Neural cell (in vitro differentiated cells): ENCODE measurements around the gene RGS3. TPM values are rescaled to one million over a fixed set of nuclear protein-coding genes. Genes with fewer than 3 reads are reported as not detected.
"Not testable (repeated sequence)": the region's sequence is repeated elsewhere in the genome, so short reads cannot be mapped to it uniquely, and the experiment has no call there.

Source experiments
- H2AFZ ChIP-seq: fragments of 200-600, 300-800 bp; sonication (generic), shearing (Covaris generic); 2 replicates; pipeline ENCODE4 v1.6.0; 2014; ENCODE audit warnings: low read depth, mild to moderate bottlenecking, antibody characterized with exemption, low read length, moderate library complexity
- H3F3A ChIP-seq: fragments of 200-600 bp; shearing (Covaris generic); 2 replicates; pipeline ENCODE4 v1.6.1; 2016; ENCODE audit warnings: mild to moderate bottlenecking, moderate library complexity, mixed read lengths, antibody characterized with exemption, low read length; ENCODE audit not compliant: insufficient read depth, poor library complexity, severe bottlenecking
- H3K27ac ChIP-seq: fragments of 200-600, 300-800 bp; sonication (generic), shearing (Covaris generic); 2 replicates; pipeline ENCODE4 v1.5.1; 2014; ENCODE audit warnings: mild to moderate bottlenecking, low read length, moderate library complexity
- H3K27me3 ChIP-seq: fragments of 300-800, 200-600 bp; sonication (generic), shearing (Covaris generic); 2 replicates; pipeline ENCODE4 v1.6.0; 2014; ENCODE audit warnings: mild to moderate bottlenecking, low read depth, low read length, moderate library complexity; ENCODE audit not compliant: insufficient read depth
- H3K36me3 ChIP-seq: fragments of 300-800, 200-600 bp; sonication (generic), shearing (Covaris generic); 2 replicates; pipeline ENCODE4 v1.5.1; 2014; ENCODE audit warnings: mild to moderate bottlenecking, antibody characterized with exemption, low read length, moderate library complexity; ENCODE audit not compliant: insufficient read depth
- H3K4me2 ChIP-seq: fragments of 300-800, 200-600 bp; sonication (generic), shearing (Covaris generic); 2 replicates; pipeline ENCODE4 v1.6.0; 2014; ENCODE audit warnings: mild to moderate bottlenecking, low read length
- H3K4me3 ChIP-seq: fragments of 300-800, 200-600 bp; sonication (generic), shearing (Covaris generic); 2 replicates; pipeline ENCODE4 v1.5.1; 2014; ENCODE audit warnings: mild to moderate bottlenecking, low read length, moderate library complexity
- H3K79me2 ChIP-seq: fragments of 200-600 bp; shearing (Covaris generic); replicated peaks from 2 replicates; pipeline ENCODE4 v1.6.0; 2014; ENCODE audit warnings: mild to moderate bottlenecking, low read length, moderate library complexity; ENCODE audit not compliant: insufficient read depth
- H3K9ac ChIP-seq: fragments of 300-800, 200-600 bp; sonication (generic), shearing (Covaris generic); 2 replicates; pipeline ENCODE4 v1.6.1; 2016; ENCODE audit warnings: mild to moderate bottlenecking, low read length, mixed read lengths
- H3K9me2 ChIP-seq: fragments of 200-600 bp; shearing (Covaris generic); 2 replicates; pipeline ENCODE4 v1.6.1; 2016; ENCODE audit warnings: mild to moderate bottlenecking, low read length, mixed read lengths; ENCODE audit not compliant: insufficient read depth
- H3K9me3 ChIP-seq: fragments of 200-600, 300-800 bp; sonication (generic), shearing (Covaris generic); 2 replicates; pipeline ENCODE4 v1.6.1; 2016; ENCODE audit warnings: mild to moderate bottlenecking, mixed run types, low read length, moderate library complexity, mixed read lengths
- H4K20me1 ChIP-seq: fragments of 200-600 bp; shearing (Covaris generic); 2 replicates; pipeline ENCODE4 v1.6.1; 2016; ENCODE audit warnings: mild to moderate bottlenecking, mixed run types; ENCODE audit not compliant: insufficient read depth
- EZH2 ChIP-seq: fragments of 200-600, 300-800 bp; shearing (Covaris generic), sonication (generic); IDR thresholded peaks from 2 replicates; pipeline ENCODE4 v1.6.1; 2014; ENCODE audit warnings: antibody characterized with exemption, low read length, borderline replicate concordance, mild to moderate bottlenecking; ENCODE audit not compliant: insufficient read depth, poor library complexity, severe bottlenecking
- POLR2AphosphoS5 ChIP-seq: IDR thresholded peaks from 2 replicates; pipeline ENCODE4 v1.6.1; 2012
- RAD21 ChIP-seq: fragments of 450-650 bp; conservative IDR thresholded peaks from 2 replicates; pipeline ENCODE4 v1.6.1; 2014; ENCODE audit warnings: antibody characterized with exemption, mild to moderate bottlenecking, moderate library complexity
- SMC3 ChIP-seq: fragments of 450-650 bp; conservative IDR thresholded peaks from 2 replicates; pipeline ENCODE4 v1.6.1; 2014; ENCODE audit warnings: antibody characterized with exemption, mild to moderate bottlenecking, moderate library complexity; ENCODE audit not compliant: poor library complexity
- TAF1 ChIP-seq: IDR thresholded peaks from 2 replicates; pipeline ENCODE4 v1.6.1; 2012; ENCODE audit warnings: low read depth
- polyA plus RNA-seq: library from polyadenylated mRNA; depleted of rRNA; stranded (reverse); fragments of >200 nt; gene quantifications from 2 replicates; pipeline ENCODE4 v1.2.3, GENCODE V29; 2014
- TF ChIP-seq, protein P1 (sequence below): IDR thresholded peaks from 2 replicates; pipeline ENCODE4 v1.6.1; 2012; ENCODE audit warnings: borderline replicate concordance
- TF ChIP-seq, protein P2 (sequence below): fragments of 450-650 bp; IDR thresholded peaks from 2 replicates; pipeline ENCODE4 v1.5.1; 2014; ENCODE audit warnings: antibody characterized with exemption, mild to moderate bottlenecking, moderate library complexity; ENCODE audit not compliant: poor library complexity, severe bottlenecking

RGS3 gene
- polyA plus RNA-seq, 1 donor from 2014 or later: 25.3 TPM

DNA sequence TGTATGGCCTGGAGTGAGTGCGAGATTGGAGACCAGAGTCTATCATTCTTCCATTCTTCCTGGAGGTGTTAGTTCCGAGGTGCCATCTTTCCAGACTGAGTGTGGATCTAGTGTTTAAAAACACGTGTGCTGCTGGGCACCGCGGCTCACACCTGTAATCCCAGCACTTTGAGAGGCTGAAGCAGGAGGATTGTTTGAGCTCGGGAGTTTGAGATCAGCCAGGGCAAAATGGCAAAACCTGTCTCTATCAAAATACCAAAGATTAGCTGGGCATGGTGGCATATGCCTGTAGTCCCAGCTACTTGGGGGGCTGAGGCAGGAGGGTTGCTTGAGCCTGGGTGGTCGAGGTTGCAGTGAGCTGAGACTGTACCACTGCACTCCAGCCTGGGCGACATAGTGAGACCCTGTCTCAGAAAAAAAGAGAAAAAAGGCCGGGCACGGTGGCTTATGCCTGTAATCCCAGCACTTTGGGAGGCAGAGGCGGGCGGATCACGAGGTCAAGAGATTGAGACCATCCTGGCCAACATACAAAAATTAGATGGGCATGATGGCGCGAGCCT lies 176.0 kb downstream of the RGS3 start:
- not testable (repeated sequence) for H3K79me2 ChIP-seq, H3K27ac ChIP-seq, H3K9ac ChIP-seq, H2AFZ ChIP-seq, H3K9me2 ChIP-seq, H3K9me3 ChIP-seq, H4K20me1 ChIP-seq, H3K4me3 ChIP-seq, H3K27me3 ChIP-seq, H3K36me3 ChIP-seq, H3F3A ChIP-seq, H3K4me2 ChIP-seq

DNA sequence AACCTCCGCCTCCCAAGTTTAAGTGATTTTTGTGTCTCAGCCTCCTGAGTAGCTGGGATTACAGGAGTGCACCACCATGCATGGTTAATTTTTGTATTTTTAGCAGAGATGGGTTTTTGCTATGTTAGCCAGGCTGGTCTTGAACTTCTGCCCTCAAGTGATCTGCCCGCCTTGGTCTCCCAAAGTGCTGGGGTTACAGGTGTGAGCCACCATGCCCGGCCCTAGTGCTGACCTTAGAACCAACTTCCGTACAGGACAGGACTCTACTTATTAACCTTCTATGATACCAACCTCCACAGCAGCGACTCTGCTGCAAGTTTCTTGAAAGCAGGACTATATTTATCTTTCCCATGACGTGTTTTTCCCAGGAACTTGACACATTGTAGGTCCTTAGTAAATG lies 176.9 kb downstream of the RGS3 start:
- no peak overlapping the region for H3K9ac ChIP-seq
- no peak overlapping the region for H2AFZ ChIP-seq
- H3F3A ChIP-seq: no peaks in the 10 kb centered on the region
- no peaks in the 10 kb centered on the region for H3K9me2 ChIP-seq
- H3K36me3 ChIP-seq: no peaks in the 10 kb centered on the region
- no peak overlapping the region for H3K4me3 ChIP-seq
- no peaks in the 10 kb centered on the region for H4K20me1 ChIP-seq
- no peak overlapping the region for H3K4me2 ChIP-seq
- no peaks in the 10 kb centered on the region for H3K9me3 ChIP-seq
- H3K79me2 ChIP-seq: no peaks in the 10 kb centered on the region
- no peak overlapping the region for H3K27ac ChIP-seq
- no peaks in the 10 kb centered on the region for H3K27me3 ChIP-seq
- TF ChIP-seq, protein P1, sequence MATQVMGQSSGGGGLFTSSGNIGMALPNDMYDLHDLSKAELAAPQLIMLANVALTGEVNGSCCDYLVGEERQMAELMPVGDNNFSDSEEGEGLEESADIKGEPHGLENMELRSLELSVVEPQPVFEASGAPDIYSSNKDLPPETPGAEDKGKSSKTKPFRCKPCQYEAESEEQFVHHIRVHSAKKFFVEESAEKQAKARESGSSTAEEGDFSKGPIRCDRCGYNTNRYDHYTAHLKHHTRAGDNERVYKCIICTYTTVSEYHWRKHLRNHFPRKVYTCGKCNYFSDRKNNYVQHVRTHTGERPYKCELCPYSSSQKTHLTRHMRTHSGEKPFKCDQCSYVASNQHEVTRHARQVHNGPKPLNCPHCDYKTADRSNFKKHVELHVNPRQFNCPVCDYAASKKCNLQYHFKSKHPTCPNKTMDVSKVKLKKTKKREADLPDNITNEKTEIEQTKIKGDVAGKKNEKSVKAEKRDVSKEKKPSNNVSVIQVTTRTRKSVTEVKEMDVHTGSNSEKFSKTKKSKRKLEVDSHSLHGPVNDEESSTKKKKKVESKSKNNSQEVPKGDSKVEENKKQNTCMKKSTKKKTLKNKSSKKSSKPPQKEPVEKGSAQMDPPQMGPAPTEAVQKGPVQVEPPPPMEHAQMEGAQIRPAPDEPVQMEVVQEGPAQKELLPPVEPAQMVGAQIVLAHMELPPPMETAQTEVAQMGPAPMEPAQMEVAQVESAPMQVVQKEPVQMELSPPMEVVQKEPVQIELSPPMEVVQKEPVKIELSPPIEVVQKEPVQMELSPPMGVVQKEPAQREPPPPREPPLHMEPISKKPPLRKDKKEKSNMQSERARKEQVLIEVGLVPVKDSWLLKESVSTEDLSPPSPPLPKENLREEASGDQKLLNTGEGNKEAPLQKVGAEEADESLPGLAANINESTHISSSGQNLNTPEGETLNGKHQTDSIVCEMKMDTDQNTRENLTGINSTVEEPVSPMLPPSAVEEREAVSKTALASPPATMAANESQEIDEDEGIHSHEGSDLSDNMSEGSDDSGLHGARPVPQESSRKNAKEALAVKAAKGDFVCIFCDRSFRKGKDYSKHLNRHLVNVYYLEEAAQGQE: no peak
- no peak for TF ChIP-seq TAF1
- TF ChIP-seq RAD21: no peak
- no peak for TF ChIP-seq EZH2
- TF ChIP-seq POLR2AphosphoS5: no peak

DNA sequence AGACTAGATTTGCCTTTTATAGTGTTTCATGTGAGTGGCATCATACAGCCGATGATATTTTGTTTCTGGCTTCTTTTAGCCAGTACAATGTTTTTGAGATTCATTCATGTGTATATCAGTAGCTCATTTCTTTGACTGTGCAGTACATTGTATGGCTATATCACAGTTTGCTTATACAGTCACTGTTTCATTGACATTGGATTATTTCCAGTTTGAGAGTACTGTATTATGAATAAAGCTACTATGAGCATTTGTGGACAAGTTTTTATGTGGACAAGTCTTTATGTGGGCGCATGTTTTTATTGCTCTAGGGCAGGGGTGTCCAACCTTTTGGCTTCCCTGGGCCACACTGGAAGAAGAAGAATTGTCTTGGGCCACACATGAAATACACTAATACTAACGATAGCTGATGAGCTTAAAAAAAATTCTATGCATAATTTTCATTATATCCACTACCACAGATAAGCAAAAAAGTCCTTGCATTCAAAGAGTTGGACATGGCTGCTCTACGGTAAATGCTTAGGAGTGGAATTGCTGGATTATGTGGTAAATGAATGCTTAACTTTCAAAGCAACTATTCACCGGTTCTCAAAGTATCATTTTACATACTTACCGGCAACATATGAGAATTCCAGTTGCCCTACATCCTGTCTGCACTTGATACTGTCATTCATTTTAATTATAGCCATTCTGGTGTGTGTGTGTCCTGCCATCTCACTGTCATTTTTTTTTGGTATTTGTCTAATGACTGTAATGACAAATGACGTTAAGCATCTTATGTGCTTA lies 177.8 kb downstream of the RGS3 start:
- TF ChIP-seq, protein P1: no peak
- no peak for TF ChIP-seq POLR2AphosphoS5
- no peak for TF ChIP-seq TAF1
- no peak for TF ChIP-seq SMC3
- TF ChIP-seq, protein P2, sequence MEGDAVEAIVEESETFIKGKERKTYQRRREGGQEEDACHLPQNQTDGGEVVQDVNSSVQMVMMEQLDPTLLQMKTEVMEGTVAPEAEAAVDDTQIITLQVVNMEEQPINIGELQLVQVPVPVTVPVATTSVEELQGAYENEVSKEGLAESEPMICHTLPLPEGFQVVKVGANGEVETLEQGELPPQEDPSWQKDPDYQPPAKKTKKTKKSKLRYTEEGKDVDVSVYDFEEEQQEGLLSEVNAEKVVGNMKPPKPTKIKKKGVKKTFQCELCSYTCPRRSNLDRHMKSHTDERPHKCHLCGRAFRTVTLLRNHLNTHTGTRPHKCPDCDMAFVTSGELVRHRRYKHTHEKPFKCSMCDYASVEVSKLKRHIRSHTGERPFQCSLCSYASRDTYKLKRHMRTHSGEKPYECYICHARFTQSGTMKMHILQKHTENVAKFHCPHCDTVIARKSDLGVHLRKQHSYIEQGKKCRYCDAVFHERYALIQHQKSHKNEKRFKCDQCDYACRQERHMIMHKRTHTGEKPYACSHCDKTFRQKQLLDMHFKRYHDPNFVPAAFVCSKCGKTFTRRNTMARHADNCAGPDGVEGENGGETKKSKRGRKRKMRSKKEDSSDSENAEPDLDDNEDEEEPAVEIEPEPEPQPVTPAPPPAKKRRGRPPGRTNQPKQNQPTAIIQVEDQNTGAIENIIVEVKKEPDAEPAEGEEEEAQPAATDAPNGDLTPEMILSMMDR: no peak

More for the DNA sequence above, 177.8 kb downstream of the RGS3 start:
- no peaks in the 10 kb centered on the region for H3K36me3 ChIP-seq
- H3K9me3 ChIP-seq: no peaks in the 10 kb centered on the region
- H3K4me3 ChIP-seq: no peak overlapping the region
- no peak overlapping the region for H2AFZ ChIP-seq
- H4K20me1 ChIP-seq: no peaks in the 10 kb centered on the region
- no peak overlapping the region for H3K9ac ChIP-seq
- no peak overlapping the region for H3K4me2 ChIP-seq
- no peaks in the 10 kb centered on the region for H3K79me2 ChIP-seq
- no peaks in the 10 kb centered on the region for H3F3A ChIP-seq
- no peaks in the 10 kb centered on the region for H3K27me3 ChIP-seq
- no peaks in the 10 kb centered on the region for H3K9me2 ChIP-seq
- H3K27ac ChIP-seq: no peak overlapping the region
